Peyer's patch (tissue), 4 donors: Measurements from ENCODE around the gene LIPE.

Experiments
- POLR2A ChIP-seq, 2 donors: fragments of 450-650 bp; IDR thresholded peaks; one replicate each; pipeline ENCODE4 v1.5.1; 2017; ENCODE audit warnings: antibody characterized with exemption in 2 of 2, mild to moderate bottlenecking in 2 of 2, moderate library complexity in 2 of 2
- TF ChIP-seq, protein P1 (sequence below), 6 experiments: fragments of 450-650 bp in 4 of 6; fragments of 200-600 bp in 2 of 6; sonication (generic) in 1 of 6; IDR thresholded peaks; one replicate each; pipeline ENCODE4 v1.5.1; 2017 to 2019; ENCODE audit warnings: antibody characterized with exemption in 6 of 6, mild to moderate bottlenecking in 3 of 6, moderate library complexity in 1 of 6

DNA sequence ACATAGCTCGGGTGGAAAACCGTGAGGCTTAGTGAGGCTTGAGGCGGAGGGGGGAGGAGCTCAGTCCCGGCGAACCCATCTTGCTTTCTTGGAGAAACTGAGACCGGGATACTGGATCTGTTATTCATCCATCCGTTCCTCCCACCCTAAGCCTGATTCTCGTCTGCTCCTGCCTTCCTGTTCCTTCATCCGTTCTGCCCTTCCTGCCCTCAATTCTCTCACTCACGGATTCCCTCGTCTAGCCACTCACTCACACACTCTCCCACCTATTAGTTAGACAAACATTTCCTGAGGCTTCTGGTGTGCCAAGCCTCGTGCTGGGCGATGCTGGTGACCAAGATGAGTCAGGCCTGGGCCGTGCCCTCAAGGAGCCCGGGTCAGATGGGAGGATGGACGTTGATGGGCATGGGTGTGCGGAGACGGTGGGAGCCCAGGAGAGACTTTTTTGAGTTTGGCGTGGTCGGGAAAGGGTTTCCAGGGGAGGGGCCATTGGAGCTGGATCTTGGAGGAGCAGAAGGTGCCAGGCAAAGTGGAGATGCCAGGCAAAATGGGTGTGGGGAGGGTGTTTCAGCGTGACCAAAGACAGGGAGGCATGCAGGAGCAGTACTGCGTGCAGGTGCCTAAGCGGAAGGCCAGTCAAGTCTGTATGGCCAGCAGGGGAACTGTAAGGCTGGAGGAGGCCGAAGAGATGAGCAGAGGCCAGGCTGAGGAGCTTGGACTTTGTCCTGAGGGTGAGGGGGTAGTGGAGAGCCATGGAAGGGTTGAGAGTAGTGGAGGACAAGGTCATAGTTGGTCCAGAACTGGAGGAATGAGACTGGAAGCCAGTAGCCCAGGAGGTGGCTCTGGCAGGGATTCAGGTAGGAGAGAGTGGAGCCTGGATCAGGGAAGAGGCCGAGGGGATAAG, 29.7 kb downstream of the LIPE start:
- no peak for TF ChIP-seq POLR2A (IDR thresholded peaks at IDR 0.05)
- TF ChIP-seq, protein P1, sequence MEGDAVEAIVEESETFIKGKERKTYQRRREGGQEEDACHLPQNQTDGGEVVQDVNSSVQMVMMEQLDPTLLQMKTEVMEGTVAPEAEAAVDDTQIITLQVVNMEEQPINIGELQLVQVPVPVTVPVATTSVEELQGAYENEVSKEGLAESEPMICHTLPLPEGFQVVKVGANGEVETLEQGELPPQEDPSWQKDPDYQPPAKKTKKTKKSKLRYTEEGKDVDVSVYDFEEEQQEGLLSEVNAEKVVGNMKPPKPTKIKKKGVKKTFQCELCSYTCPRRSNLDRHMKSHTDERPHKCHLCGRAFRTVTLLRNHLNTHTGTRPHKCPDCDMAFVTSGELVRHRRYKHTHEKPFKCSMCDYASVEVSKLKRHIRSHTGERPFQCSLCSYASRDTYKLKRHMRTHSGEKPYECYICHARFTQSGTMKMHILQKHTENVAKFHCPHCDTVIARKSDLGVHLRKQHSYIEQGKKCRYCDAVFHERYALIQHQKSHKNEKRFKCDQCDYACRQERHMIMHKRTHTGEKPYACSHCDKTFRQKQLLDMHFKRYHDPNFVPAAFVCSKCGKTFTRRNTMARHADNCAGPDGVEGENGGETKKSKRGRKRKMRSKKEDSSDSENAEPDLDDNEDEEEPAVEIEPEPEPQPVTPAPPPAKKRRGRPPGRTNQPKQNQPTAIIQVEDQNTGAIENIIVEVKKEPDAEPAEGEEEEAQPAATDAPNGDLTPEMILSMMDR (IDR thresholded peaks at IDR 0.05), result no peak
